Esophagus muscularis mucosa (tissue), 3 donors: Measurements from ENCODE around the gene TSSK2.

Source experiments
- EP300 ChIP-seq: sonication (generic); formaldehyde crosslinking; IDR thresholded peaks from one replicate; pipeline ENCODE4 v1.6.1; 2017; ENCODE audit warnings: antibody characterized with exemption
- POLR2AphosphoS5 ChIP-seq, 2 donors: sonication (generic); formaldehyde crosslinking; IDR thresholded peaks; one replicate each; pipeline ENCODE4 v1.6.1; 2017; ENCODE audit warnings: antibody characterized with exemption in 2 of 2

GRCh38 chr22:19122752-19123492, 8.2 kb upstream of the TSSK2 start:
- TF ChIP-seq POLR2AphosphoS5 (IDR thresholded peaks at IDR 0.05) (no peak), EP300 (no peak)
